Activated CD4-positive, CD25-positive, alpha-beta regulatory T cell (primary cell): ENCODE measurements around the gene CUL7.
A peak's percentile ranks its signal among the peaks of the same experiment; 100 is the strongest.

Experiments used
- DNase-seq, 4 experiments: peaks; one replicate each; lab custom pipeline; 2025; lab: John Stamatoyannopoulos, UW

Gene CUL7

GRCh38 chr6:43077333-43077809 lies 23.7 kb upstream of the CUL7 start:
- DNase-seq, result no peak

DNA sequence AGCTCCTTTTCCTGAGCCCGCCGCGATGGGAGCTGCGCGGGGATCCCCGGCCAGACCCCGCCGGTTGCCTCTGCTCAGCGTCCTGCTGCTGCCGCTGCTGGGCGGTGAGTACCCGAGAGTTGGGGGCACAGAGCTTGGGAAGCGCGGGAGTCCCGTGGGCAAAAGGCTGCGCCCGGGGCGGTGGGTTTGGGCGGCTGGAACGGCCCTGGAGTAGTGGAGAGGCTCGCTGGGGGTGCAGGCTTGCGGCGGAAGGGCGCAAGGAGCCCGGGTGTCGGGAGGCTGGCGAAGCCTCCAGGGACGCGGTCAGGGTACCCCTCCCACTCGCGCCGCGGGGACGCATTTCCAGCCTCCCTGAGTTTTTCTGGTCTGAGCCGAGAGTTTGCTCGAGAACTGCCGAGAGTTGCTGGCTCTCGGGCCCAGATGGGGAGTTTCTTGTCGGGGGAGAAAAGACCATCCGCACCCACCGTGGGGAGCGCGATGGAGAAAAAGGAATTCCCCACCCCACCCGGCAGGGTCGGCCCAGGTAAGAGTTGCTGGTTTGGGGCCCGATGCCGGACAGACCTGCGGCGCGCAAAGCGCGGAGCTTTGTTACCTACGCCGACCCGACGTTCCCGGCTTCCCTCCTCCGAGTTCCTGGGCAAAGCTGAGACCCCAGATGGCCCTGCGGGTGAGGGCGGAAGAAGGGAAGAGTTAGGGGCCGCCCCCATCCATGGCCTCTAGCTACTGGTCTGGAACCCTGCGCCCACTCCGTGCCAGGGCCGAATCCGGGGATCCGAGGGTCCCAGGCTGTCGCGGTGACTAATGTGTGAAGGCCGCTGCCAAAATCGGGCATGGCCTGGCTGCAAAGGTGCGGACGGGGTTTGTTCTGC lies 23.0 kb upstream of the CUL7 start:
- no peak for DNase-seq

GRCh38 chr6:43075670-43076463 lies 22.2 kb upstream of the CUL7 start, which contains the start of gene PTK7:
Gene PTK7 (plus strand): TSS chr6:43076314. CDS start chr6:43076489, 175 bp downstream.
- no peak for DNase-seq

DNA sequence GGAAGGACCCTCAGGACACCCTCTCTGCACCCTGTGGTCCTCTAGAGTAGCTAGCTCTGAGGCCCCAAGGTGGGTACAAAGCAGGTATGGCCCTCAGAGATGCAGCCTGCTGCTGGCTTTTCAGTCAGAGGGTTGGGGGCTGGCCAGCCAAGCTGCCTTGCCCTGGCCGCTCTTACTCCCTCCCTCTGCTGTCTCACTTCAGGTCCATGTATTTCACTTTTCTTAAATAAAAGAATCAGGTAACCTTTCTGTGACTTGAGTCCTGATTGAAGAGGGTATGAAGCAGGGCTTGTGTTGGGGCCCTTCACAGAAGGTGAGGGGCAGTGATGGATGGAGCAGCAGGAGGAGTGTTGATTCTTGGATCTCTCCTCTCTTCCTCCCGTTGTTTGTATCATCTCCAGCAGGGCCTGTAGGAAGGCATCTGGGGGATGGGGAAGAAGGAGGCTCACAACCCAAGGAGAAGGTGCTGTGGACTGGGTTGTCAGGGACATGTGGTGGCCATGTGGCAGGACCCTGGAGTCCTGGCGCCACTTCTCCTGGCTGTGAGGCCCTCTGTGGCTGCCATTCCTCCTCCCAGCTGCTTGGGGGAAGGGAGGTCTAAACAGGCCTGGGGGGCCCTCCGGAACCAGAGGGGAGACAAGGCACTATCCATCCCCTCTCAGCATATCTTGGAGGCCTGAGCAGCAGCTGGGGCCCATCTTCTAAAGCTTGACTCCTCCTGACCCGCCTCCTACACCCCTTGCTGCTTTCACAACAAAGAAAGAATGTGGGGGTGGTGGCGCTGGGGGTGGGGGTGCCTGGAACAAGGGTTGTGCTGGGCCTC lies 21.4 kb upstream of the CUL7 start:
- DNase-seq, result no peak

- DNase-seq, result no peak
Observed at GRCh38 chr6:43070028-43070632, 16.5 kb upstream of the CUL7 start.

DNA sequence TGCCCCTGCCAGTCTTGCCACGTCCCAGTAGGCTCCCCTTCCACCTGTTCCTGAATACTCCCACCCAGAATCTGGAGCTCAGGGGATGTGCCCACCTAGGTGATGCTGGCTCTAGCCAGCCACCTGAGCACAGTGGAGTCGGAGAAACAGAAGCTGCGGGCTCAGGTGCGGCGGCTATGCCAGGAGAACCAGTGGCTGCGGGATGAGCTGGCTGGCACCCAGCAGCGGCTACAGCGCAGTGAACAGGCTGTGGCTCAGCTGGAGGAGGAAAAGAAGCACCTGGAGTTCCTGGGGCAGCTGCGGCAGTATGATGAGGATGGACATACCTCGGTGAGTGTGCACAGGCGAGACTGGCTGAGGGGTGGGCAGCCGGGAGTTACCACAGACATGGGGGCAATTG lies 9.2 kb upstream of the CUL7 start:
- DNase-seq, result no peak

DNA sequence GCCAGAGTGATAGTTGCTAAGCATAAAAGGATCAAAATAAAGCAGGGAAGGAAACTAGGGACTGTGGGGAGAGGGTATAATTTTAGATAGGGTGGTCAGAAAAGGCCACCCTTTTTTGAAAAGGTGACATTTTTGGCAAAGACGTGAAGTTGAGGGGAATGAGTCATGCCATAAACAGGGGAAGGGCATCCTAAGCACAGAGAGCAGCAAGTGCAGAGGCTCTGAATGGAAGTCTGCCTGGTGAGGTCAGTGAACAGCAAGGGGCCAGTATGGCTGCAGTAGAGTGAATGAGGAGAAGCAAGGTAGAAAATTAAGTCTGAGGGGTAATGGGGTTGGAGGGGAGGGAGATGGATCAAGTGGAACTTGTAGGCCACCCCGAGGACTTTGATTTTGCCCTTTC lies 8.2 kb upstream of the CUL7 start:
- DNase-seq, result no peak

DNA sequence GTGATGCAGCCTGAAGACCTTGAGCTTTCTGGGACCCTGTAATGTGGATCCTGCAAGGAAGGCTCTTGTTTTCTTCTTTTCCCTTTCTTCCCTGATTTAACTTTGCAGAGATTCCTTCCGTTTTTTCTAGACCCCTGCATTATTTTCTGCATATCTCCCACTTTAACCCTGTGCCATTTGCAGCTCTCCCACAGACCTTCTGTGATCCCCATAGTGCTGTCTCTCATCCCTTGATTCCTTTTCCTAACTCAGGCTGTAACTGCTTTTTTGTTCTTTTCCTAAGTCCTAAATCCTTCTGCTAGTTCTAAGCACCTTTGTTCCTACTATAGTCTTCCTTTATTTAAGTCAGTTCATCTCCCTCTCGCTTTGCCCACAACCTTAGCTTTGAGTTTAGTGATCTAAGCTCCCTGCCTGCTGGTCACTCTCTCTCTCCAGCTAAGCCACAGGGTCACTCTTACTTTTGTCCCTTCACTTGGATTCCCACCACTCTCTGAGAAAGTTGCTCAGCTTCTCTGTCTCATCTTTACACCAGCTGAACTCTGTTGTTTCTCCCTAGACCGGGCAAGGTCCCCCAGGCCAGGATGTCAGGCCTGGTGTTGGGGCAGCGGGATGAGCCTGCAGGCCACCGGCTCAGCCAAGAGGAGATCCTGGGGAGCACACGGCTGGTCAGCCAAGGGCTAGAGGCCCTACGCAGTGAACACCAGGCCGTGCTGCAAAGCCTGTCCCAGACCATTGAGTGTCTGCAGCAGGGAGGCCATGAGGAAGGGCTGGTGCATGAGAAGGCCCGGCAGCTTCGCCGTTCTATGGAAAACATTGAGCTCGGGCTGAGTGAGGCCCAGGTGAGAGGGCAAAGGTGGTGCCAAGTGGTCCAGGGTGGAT lies 7.3 kb upstream of the CUL7 start:
- no peak for DNase-seq

DNA sequence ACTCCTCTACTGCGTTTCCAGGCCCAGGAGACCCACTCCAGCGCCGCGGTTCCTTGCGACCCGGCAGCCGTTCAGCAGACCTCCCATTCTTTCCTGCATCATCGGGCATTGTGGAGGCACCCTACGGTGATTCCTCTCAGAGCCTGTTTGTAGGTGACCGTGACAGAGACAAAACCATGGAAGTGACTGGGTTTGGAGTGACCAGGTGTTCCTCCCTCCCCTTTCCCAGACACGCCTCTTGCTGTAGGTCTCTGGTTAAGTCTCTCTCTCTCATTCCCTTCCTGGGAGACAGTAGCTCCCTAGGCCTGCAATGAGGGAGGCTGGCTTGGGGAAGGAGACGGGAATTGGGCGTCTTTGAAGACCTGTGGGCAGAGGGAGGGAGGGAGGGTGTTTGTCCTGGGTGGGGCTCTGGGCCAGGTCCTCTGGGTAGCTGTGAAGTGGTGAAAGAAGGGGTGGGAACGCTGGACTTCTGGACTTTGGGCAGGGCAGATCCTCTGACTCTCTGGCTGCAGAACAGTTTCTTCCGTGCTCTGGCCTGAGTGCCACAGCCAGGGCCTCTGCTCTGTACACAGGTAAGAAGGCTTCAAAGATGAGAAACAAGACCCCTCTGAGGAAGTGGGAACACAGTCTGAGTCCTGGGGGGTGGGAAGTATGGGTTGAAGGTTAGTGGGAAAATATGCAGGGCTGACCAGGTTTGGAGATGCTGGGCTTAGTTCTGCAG lies 6.5 kb upstream of the CUL7 start:
- DNase-seq, result no peak

DNA sequence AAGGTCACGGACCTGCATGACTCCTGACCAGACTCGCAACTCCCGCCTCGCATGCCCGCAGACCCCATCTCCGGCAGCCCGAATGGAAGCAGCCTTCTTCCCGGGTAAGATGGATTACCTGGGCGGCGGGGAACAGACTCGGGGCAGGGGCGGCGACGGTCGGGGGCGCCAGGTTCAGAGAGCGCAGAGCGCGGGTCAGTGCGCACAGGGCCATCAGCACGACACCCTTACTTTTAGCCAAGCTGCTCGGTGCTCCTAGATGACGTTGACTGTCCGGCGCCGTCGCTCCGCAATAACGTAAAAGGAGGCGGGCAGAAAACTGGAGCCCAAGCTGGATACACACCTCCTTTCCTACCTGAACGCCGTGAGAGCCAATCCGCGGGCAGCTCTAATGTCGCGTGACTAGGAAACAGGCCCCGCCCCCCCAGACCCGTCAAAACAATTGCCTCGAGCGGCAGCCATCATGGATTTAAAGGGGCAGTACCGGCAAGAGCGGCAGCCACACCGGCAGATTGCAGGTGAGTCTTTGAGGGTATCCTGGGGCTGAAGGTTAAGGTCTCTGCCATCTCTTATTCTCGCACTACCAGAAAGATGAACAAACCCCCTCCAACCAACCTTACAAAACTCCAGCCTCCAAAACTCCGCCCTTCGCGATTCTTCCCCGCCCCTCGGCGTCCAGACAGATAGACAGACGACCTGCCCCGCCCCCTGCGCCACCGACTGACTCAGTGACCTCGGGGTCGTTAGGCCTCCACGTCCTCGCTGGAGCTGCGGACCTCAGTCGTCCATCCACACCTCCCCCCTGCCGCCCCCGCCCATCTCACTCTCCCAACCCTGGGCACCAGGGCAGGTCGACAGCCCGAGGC lies 5.8 kb upstream of the CUL7 start, which contains the start of the genes KLC4 and MRPL2:
KLC4 (plus strand) TSS at position 464 of the 866 bp plus-strand sequence. CDS start 1,705 bp downstream, outside the sequence.
MRPL2 (minus strand) TSS at position 267 of the 866 bp plus-strand sequence; CDS start at position 214, 53 bp downstream.
- DNase-seq, result peak; percentile 91 to 97 (median 95)

DNA sequence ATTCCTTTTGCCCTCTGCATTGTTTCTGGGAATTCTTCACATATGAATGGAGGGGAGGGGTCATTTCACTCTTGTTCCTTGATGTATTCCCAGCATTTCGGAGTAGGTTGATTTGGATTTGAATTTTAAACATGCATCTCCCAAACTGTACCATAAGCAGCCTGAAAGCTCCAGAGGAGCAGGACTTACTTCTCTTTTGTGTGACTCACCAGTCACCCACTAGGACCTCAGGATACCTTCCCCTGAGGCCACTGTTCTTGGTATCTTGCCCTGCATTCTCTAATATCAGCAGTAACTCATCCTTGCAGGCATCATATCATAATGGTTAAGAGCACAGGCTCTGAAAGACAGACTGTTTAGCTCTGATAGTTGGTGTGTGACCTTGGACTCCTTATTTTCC lies 4.9 kb upstream of the CUL7 start:
- no peak for DNase-seq

- DNase-seq, result no peak
Observed at GRCh38 chr6:43055966-43056365, 2.3 kb upstream of the CUL7 start.

GRCh38 chr6:43054206-43054943 lies 724 bp upstream of the CUL7 start:
- DNase-seq, result no peak

- DNase-seq, result no peak
Observed at GRCh38 chr6:43052842-43053544, 658 bp downstream of the CUL7 start.

DNA sequence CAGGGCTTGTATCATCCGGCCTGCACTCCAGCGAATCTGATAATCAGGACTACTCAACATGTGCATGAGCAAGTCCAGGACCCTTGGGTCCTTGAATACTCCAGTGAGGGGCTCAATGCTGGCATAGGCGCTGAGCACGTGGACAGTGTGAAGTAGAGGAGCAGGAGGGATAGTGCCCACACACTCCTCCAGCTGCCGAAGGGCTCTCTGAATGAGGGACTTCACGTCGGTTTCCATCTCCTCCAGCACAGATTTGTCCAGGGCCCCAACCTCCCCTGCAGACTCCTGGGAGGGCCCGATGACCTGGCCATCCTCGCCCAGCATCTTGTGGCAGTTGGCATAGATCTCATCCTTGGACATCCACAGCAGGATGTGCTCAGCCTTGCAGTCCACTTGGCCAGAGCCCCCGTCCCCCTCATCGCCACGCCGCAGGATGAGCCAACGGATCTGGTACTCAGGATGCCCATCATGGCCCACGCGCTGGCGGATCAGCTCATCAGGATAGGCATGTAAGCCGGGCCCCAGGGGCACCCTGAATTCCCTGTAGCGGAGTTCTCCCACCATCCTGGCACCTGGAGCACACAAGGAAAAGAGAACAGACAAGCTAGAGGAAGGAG lies 1.3 kb downstream of the CUL7 start:
- DNase-seq, result no peak

DNA sequence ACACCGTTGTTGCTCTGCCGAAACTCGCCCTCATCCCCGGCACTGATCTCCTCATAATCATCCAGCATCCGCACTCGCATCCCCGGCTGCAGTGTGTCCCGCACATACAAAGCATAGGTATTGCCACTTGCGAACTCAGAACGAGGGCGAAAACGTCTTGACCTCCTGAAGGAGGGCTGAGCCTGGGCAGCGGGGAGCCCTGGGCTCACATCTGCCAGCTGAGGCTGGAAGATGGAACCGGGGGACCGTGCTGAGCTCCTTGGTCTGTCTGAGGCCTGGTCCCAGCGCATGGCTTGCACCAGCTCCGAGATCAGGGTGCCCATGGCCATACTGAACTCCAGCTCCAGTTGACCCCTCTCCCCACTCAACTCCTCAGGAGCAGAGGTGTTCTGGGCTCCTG lies 2.7 kb downstream of the CUL7 start:
- DNase-seq, result no peak

DNA sequence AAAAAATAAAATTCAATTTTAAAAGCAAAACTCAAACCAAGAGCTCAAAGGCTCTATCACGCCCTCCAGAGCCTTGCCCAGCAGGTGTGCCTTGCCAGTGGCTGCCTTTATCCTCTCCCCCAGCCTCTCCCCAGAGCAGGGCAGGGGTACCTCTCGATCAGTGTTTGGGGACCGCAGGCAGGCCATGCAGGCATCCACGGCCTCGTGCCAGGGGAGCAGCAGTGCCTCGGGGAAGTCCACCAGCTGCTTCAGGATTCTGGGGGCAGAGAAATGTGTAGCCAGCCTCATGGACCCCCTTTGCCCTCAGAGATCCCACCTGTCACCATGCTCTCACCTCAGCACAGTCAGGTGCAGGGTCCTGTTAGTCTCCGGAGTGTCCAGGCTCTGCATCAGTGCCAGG lies 5.7 kb downstream of the CUL7 start:
- no peak for DNase-seq
